ENCODE measurements around the gene PRSS57.
A peak's percentile ranks its signal among the peaks of the same experiment; 100 is the strongest.
"Not testable (repeated sequence)": the region's sequence is repeated elsewhere in the genome, so short reads cannot be mapped to it uniquely, and the experiment has no call there.

PRSS57 gene

GRCh38 chr19:677601-678436 is 17.4 kb downstream of the PRSS57 start:
- peak overlapping the region in 6 of 7 experiments; percentile 20 to 43 (median 38) for H3K4me3 ChIP-seq

GRCh38 chr19:677201-677600 is 18.1 kb downstream of the PRSS57 start:
- peak overlapping the region; percentile 20 to 43 (median 38) for H3K4me3 ChIP-seq
- H3K27ac ChIP-seq: peak overlapping the region in 19 of 21 experiments; percentile 34 to 99 (median 71)

More at GRCh38 chr19:677601-678436, 17.4 kb downstream of the PRSS57 start:
- peak overlapping the region in 17 of 21 experiments; percentile 42 to 99 (median 72) for H3K27ac ChIP-seq

- Histone ChIP-seq H3K27ac (peak within 1 kb of the TSS in 19 of 21 experiments; percentile 34 to 99 (median 71)), H3K4me3 (peak within 1 kb of the TSS; percentile 20 to 43 (median 38))
Observed at GRCh38 chr19:676339-677105, 18.7 kb downstream of the PRSS57 start, which contains the start of gene FSTL3. FSTL3 (plus strand) TSS chr19:676392; CDS start chr19:676424, 32 bp downstream.

- Histone ChIP-seq H3K4me3 (peak overlapping the region in 4 of 7 experiments; percentile 32 to 43 (median 38)), H3K27ac (peak overlapping the region in 9 of 21 experiments; percentile 17 to 99 (median 60))
Observed at GRCh38 chr19:676007-676338, 19.3 kb downstream of the PRSS57 start.

GRCh38 chr19:674282-675151 is 20.7 kb downstream of the PRSS57 start:
- H3K27ac ChIP-seq: peak overlapping the region in 8 of 21 experiments; percentile 18 to 99 (median 54)
- H3K4me3 ChIP-seq: no peak overlapping the region

GRCh38 chr19:670609-671075 is 24.6 kb downstream of the PRSS57 start:
- Histone ChIP-seq H3K27ac (no peak overlapping the region), H3K4me3 (no peak overlapping the region)

- not testable (repeated sequence) for H3K4me3 ChIP-seq
Observed at GRCh38 chr19:668675-669434, 26.4 kb downstream of the PRSS57 start.

GRCh38 chr19:666985-667573 is 28.2 kb downstream of the PRSS57 start:
- not testable (repeated sequence) for H3K4me3 ChIP-seq
- H3K27ac ChIP-seq: peak overlapping the region in 3 of 21 experiments; percentile 6 to 25 (median 16)

More at GRCh38 chr19:668675-669434, 26.4 kb downstream of the PRSS57 start:
- H3K27ac ChIP-seq: not testable (repeated sequence)

- H3K27ac ChIP-seq: peak overlapping the region in 3 of 21 experiments; percentile 19 to 62 (median 28)
- H3K4me3 ChIP-seq: no peak overlapping the region
Observed at GRCh38 chr19:664913-665443, 30.3 kb downstream of the PRSS57 start.

- Histone ChIP-seq H3K4me3 (peak overlapping the region; percentile 31 to 100 (median 37)), H3K27ac (peak overlapping the region in 20 of 21 experiments; percentile 76 to 99 (median 92))
Observed at GRCh38 chr19:663682-664117, 31.6 kb downstream of the PRSS57 start.

GRCh38 chr19:662962-663681 is 32.1 kb downstream of the PRSS57 start, which contains the start of gene RNF126:
RNF126 (minus strand) TSS chr19:663214; CDS start chr19:663121, 93 bp downstream.
- Histone ChIP-seq H3K4me3 (peak within 1 kb of the TSS; percentile 76 to 100 (median 99)), H3K27ac (peak within 1 kb of the TSS; percentile 90 to 99 (median 97))

GRCh38 chr19:662207-662961 is 32.9 kb downstream of the PRSS57 start:
- H3K4me3 ChIP-seq: peak overlapping the region; percentile 76 to 100 (median 99)
- H3K27ac ChIP-seq: peak overlapping the region; percentile 90 to 99 (median 97)

- peak overlapping the region; percentile 90 to 99 (median 97) for H3K27ac ChIP-seq
- peak overlapping the region; percentile 76 to 100 (median 99) for H3K4me3 ChIP-seq
Observed at GRCh38 chr19:661427-662196, 33.6 kb downstream of the PRSS57 start.

GRCh38 chr19:660793-661426 is 34.3 kb downstream of the PRSS57 start:
- Histone ChIP-seq H3K27ac (peak overlapping the region in 20 of 21 experiments; percentile 90 to 99 (median 96)), H3K4me3 (peak overlapping the region; percentile 76 to 100 (median 99))

All from skin epidermis (tissue), 12 donors.